ENCODE data around the gene LDLRAP1.

GRCh38 chr1:25612421-25612820 is 69.0 kb downstream of the LDLRAP1 start:
- TF ChIP-seq TAF1 (IDR thresholded peaks at IDR 0.05; ENCODE audit: low read depth) = no peak
- TF ChIP-seq, protein P1, sequence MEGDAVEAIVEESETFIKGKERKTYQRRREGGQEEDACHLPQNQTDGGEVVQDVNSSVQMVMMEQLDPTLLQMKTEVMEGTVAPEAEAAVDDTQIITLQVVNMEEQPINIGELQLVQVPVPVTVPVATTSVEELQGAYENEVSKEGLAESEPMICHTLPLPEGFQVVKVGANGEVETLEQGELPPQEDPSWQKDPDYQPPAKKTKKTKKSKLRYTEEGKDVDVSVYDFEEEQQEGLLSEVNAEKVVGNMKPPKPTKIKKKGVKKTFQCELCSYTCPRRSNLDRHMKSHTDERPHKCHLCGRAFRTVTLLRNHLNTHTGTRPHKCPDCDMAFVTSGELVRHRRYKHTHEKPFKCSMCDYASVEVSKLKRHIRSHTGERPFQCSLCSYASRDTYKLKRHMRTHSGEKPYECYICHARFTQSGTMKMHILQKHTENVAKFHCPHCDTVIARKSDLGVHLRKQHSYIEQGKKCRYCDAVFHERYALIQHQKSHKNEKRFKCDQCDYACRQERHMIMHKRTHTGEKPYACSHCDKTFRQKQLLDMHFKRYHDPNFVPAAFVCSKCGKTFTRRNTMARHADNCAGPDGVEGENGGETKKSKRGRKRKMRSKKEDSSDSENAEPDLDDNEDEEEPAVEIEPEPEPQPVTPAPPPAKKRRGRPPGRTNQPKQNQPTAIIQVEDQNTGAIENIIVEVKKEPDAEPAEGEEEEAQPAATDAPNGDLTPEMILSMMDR (IDR thresholded peaks at IDR 0.05; ENCODE audit: poor library complexity, severe bottlenecking) = no peak
- no peak for TF ChIP-seq REST (IDR thresholded peaks at IDR 0.05; ENCODE audit: borderline replicate concordance)
- TF ChIP-seq POLR2AphosphoS5 (IDR thresholded peaks at IDR 0.05) = no peak
- TF ChIP-seq MXI1 (conservative IDR thresholded peaks at IDR 0.05; ENCODE audit: poor library complexity, severe bottlenecking) = no peak
- TF ChIP-seq EZH2 (IDR thresholded peaks at IDR 0.05; ENCODE audit: borderline replicate concordance, insufficient read depth, low read length, poor library complexity, severe bottlenecking) = no peak
- no peak for TF ChIP-seq EP300 (conservative IDR thresholded peaks at IDR 0.05; ENCODE audit: poor library complexity, severe bottlenecking)
- TF ChIP-seq SMC3 (conservative IDR thresholded peaks at IDR 0.05; ENCODE audit: poor library complexity) = no peak
